Measurements from ENCODE around the gene ST6GALNAC3.
"Not testable (repeated sequence)": the region's sequence is repeated elsewhere in the genome, so short reads cannot be mapped to it uniquely, and the experiment has no call there.

Gene ST6GALNAC3

DNA sequence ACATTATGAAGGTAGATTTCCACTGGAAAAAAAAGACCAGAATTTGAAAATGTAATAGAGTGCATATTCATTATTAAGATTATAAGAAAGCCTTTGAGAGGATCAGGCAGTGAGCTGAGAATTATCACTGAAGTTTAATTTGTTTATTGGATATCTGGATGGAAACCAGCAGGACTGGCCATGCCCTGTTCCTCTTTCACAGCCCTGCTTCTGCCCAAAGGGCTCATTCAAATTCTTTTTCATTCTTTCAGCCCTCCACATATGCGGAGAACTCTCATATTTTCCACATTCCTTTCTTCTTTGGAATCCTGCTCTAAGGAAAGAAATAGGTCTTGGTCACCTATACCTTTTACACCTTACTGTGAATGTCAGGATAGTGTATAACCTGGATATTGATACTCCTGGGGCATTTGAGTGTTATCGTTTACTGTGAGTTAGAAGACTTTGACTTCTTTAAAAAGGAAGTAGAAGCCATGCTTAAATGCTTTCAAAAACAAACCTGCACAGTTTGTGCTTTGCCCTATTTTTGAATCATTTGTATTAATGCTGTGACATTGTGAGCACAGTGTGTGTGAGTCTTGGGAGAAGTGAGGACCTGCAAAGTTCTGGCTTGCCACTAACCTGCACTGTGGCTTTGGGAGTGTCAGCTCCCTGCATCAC is 35.5 kb downstream of the ST6GALNAC3 start:
- no peak overlapping the region for H3K27ac ChIP-seq
- no peak overlapping the region for H3K4me3 ChIP-seq (ENCODE audit: low read depth, low read length)
- in situ Hi-C loops (cut with HindIII; ENCODE audit: low pct_ligation_motif_present, low sequenced_read_pairs) = no loop called here
- H3K36me3 ChIP-seq (replicated peaks) = no peaks in the 10 kb centered on the region
- no peaks in the 10 kb centered on the region for H3K27me3 ChIP-seq (replicated peaks)
- DNase-seq = no peak
- TF ChIP-seq, protein P1, sequence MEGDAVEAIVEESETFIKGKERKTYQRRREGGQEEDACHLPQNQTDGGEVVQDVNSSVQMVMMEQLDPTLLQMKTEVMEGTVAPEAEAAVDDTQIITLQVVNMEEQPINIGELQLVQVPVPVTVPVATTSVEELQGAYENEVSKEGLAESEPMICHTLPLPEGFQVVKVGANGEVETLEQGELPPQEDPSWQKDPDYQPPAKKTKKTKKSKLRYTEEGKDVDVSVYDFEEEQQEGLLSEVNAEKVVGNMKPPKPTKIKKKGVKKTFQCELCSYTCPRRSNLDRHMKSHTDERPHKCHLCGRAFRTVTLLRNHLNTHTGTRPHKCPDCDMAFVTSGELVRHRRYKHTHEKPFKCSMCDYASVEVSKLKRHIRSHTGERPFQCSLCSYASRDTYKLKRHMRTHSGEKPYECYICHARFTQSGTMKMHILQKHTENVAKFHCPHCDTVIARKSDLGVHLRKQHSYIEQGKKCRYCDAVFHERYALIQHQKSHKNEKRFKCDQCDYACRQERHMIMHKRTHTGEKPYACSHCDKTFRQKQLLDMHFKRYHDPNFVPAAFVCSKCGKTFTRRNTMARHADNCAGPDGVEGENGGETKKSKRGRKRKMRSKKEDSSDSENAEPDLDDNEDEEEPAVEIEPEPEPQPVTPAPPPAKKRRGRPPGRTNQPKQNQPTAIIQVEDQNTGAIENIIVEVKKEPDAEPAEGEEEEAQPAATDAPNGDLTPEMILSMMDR (IDR thresholded peaks at IDR 0.05; ENCODE audit: low read depth, low read length, missing control alignments) = no peak

DNA sequence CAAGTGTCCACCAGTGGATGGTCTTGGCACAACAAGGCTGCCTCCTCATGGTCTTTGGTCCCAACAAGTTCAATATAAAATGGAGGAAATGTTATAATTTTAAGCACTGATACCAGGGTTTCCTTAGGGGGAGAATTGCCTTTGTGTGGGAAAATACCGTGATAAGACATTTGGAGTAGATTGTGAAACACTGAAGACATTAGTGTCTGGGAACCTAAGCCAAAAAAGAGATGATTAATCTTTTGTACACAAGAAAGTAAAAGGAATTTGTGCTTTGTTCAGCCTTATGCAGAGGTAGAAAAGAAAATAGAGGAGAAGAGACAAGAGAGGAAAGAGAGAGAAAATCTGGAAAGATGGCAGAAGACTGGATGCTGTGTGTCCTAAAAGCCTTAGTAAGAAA is 36.1 kb downstream of the ST6GALNAC3 start:
- in situ Hi-C loops (cut with HindIII; ENCODE audit: low pct_ligation_motif_present, low sequenced_read_pairs) = no loop called here
- H3K27ac ChIP-seq = no peak overlapping the region
- TF ChIP-seq, protein P1 (IDR thresholded peaks at IDR 0.05; ENCODE audit: low read depth, low read length, missing control alignments) = no peak

DNA sequence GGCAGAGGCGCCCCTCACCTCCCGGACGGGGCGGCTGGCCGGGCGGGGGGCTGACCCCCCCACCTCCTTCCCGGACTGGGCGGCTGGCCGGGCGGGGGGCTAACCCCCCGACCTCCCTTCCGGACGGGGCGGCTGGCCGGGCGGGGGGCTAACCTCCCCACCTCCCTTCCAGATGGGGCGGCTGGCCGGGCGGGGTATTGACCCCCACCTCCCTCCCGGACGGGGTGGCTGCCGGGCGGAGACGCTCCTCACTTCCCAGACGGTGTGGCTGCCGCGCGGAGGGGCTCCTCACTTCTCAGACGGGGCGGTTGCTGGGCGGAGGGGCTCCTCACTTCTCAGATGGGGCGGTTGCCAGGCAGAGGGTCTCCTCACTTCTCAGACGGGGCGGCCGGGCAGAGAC is 37.8 kb downstream of the ST6GALNAC3 start:
- H3K27me3 ChIP-seq (replicated peaks); H3K27ac ChIP-seq; H3K36me3 ChIP-seq (replicated peaks); in situ Hi-C loops (cut with HindIII; ENCODE audit: low pct_ligation_motif_present, low sequenced_read_pairs); DNase-seq; H3K4me3 ChIP-seq (ENCODE audit: low read depth, low read length): not testable (repeated sequence)

More for the DNA sequence above, 36.1 kb downstream of the ST6GALNAC3 start:
- Histone ChIP-seq H3K36me3 (replicated peaks) (no peaks in the 10 kb centered on the region), H3K4me3 (ENCODE audit: low read depth, low read length) (no peak overlapping the region), H3K27me3 (replicated peaks) (no peaks in the 10 kb centered on the region)
- no peak for DNase-seq

DNA sequence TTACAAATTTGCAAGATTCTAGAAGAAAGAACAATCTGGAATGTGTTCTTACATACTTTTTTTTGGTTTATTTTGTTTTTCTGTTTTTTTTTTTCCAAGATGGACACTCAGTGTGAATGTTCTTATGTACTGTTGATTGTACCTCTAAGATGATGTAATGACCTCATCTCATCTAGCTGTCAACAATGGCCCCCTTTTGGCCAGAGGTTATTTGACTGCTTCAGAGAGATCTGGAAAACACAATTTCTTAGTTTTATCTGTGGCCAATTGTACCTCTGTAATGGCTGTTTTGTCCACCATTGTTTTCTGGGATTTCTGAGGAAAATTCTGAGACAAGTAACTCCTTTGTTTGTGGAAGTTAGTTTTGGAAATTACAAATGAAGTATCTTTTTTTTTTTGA is 38.9 kb downstream of the ST6GALNAC3 start:
- Histone ChIP-seq H3K36me3 (replicated peaks) (no peaks in the 10 kb centered on the region), H3K27ac (no peak overlapping the region), H3K27me3 (replicated peaks) (no peaks in the 10 kb centered on the region), H3K4me3 (ENCODE audit: low read depth, low read length) (no peak overlapping the region)
- in situ Hi-C loops (cut with HindIII; ENCODE audit: low pct_ligation_motif_present, low sequenced_read_pairs) = no loop called here
- no peak for DNase-seq
- TF ChIP-seq, protein P1 (IDR thresholded peaks at IDR 0.05; ENCODE audit: low read depth, low read length, missing control alignments) = no peak

DNA sequence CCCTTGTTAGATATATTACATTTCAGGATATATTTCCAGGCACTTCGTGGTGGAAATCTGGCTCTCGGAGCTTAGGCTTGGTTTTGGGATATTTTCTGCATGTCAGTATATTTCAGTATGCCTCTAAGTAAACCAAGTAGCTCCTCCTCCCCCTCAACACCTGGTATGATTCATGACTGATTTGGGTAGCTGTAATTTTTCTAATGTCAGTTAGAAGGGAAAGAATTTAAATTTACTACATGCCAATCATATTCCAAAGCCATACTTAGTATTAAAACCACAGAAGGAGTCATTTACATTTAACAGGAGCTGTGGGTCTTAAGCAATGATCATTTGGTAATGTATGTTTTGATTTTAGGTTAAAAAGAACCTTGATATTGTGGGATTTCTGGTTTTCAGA is 40.6 kb downstream of the ST6GALNAC3 start:
- TF ChIP-seq, protein P1 (IDR thresholded peaks at IDR 0.05; ENCODE audit: low read depth, low read length, missing control alignments) = no peak
- H3K4me3 ChIP-seq (ENCODE audit: low read depth, low read length) = no peak overlapping the region
- no peak for DNase-seq
- in situ Hi-C loops (cut with HindIII; ENCODE audit: low pct_ligation_motif_present, low sequenced_read_pairs) = no loop called here
- no peak overlapping the region for H3K27ac ChIP-seq
- H3K27me3 ChIP-seq (replicated peaks) = no peaks in the 10 kb centered on the region
- no peaks in the 10 kb centered on the region for H3K36me3 ChIP-seq (replicated peaks)

DNA sequence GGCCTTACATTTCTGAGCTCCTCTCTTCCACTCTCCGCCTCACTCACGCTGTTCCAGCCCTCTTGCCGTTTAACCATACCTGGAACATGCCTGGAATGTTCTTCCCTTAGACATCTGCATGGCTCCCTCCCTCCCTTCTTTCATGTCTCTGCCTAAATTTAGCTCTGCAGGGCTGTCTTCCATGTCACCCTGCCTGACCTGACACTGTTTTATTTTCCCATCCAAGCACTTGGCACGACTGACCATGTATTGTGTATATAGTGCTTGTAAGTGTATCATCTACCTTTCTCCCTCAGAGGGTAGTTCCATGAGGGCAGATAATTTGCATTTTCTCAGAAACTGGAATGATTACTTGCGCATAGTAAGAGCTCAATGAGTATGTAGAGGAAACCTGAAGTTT is 47.3 kb downstream of the ST6GALNAC3 start:
- H3K27me3 ChIP-seq (replicated peaks) = no peaks in the 10 kb centered on the region
- H3K4me3 ChIP-seq (ENCODE audit: low read depth, low read length) = no peak overlapping the region
- H3K36me3 ChIP-seq (replicated peaks) = no peaks in the 10 kb centered on the region
- H3K27ac ChIP-seq = no peak overlapping the region
- in situ Hi-C loops (cut with HindIII; ENCODE audit: low pct_ligation_motif_present, low sequenced_read_pairs) = no loop called here
- TF ChIP-seq, protein P1 (IDR thresholded peaks at IDR 0.05; ENCODE audit: low read depth, low read length, missing control alignments) = no peak
- no peak for DNase-seq
